Choroid plexus epithelial cell (primary cell): ENCODE measurements around the gene MMP21.
A peak's percentile ranks its signal among the peaks of the same experiment; 100 is the strongest.

Source experiments
- DNase-seq: peaks from one replicate; pipeline ENCODE4 v3.0.0-alpha.2; 2010; ENCODE audit warnings: low read depth
- H3K4me3 ChIP-seq: 2 replicates; pipeline ENCODE4 v1.5.1; 2011; ENCODE audit warnings: low read depth, mild to moderate bottlenecking, control low read depth, low read length, moderate library complexity
- TF ChIP-seq, protein P1 (sequence below): conservative IDR thresholded peaks from 2 replicates; pipeline ENCODE4 v1.5.1; 2011; ENCODE audit warnings: low read depth, mild to moderate bottlenecking, control low read depth, inconsistent platforms, low read length, moderate library complexity

The MMP21 gene

DNA sequence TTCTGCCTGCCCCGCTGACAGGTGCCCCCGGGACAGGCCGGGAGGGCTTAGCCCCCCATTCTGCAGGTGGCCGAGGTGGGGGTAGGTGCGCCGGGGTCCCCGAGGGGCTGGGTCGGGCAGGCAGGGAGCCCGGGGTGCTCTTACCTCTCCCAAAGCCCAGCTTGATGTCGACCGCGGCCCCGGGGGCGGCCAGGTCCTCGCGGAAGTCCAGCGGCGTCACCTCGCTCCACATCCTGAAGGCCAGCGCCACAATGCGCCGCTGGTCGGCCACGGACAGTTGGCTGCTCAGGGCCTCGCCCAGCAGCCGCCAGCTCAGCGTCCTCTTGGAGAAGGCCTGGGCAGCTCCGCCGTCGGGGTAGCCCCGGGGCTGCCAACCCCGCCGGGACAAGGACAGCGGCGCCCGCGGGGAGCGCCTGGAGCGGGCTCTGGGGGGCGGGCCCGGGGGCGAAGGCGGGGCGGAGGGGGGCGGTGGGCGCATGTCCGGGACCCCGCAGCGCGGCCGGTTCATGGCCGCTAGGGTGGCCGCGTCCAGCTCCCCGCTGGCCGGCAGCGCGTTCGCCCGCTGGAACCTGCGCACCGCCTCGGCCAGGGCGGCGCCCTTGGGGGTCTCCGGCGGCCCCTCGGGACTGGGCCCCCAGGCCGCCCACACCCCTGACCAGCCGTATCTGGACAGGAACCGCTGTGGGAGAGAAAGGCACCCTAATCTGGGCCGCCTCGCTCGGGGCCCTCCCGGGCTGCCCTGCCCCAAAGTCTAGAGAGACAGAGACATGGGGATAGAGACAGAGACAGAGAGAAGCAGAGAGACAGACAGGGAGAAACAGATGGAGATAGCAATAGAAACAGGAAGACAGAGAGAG is 1.7 kb downstream of the MMP21 start:
- TF ChIP-seq, protein P1, sequence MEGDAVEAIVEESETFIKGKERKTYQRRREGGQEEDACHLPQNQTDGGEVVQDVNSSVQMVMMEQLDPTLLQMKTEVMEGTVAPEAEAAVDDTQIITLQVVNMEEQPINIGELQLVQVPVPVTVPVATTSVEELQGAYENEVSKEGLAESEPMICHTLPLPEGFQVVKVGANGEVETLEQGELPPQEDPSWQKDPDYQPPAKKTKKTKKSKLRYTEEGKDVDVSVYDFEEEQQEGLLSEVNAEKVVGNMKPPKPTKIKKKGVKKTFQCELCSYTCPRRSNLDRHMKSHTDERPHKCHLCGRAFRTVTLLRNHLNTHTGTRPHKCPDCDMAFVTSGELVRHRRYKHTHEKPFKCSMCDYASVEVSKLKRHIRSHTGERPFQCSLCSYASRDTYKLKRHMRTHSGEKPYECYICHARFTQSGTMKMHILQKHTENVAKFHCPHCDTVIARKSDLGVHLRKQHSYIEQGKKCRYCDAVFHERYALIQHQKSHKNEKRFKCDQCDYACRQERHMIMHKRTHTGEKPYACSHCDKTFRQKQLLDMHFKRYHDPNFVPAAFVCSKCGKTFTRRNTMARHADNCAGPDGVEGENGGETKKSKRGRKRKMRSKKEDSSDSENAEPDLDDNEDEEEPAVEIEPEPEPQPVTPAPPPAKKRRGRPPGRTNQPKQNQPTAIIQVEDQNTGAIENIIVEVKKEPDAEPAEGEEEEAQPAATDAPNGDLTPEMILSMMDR = no peak
- DNase-seq = no peak
- H3K4me3 ChIP-seq = no peak overlapping the region

DNA sequence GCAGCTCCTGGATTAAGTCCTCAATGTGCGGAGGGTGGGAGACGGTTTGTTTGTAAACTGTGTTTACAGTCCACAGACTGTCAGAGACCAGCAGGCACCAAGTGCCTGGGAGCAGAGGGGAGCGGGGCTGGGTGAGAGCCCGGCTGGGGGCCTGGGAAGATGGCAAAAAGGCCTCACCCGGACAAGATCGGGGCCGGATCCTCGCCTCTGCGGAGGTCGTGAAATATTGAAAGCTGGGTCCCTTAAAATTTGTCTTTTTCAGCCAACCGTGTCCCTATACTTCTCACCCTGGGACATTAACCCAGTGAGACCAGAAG is 2.8 kb downstream of the MMP21 start:
- no peak for DNase-seq
- TF ChIP-seq, protein P1 = no peak
- no peak overlapping the region for H3K4me3 ChIP-seq

DNA sequence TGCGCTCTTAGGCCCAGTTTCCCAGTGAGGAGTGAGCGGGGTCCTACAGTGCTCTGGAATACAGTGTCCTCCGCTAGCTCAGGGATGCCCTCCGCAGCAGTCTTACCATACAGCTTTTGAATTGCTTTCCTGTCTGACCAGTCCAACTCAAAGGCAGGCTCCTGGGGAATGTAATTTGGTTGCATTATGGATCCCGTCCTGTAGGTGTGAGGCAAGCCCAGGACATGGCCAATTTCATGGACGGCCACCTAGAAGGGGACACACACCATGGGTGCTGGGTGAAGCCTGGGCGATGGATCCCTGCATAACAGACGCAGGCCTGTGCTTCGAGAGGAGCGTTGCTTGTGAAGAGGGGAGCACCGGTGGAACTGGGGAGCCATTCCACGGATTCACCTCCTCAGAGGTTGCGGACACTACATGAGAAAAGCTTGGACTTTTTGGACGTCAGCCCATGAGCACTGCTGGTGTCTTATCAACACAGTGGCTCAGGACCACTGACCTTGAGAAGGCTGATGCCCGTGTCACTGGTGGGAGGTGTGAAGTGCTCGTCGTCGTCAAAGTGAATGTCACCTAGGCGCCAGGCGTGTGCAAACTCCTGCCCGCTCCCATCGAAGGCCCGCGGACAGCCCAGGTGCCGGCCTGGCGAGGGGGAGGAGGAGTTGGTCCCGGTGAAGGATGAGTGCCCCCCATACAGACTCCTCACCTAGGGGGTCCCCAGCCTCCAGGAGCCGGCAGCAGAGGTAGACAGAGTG is 3.3 kb downstream of the MMP21 start:
- no peak for DNase-seq
- H3K4me3 ChIP-seq = no peak overlapping the region
- TF ChIP-seq, protein P1 = no peak

DNA sequence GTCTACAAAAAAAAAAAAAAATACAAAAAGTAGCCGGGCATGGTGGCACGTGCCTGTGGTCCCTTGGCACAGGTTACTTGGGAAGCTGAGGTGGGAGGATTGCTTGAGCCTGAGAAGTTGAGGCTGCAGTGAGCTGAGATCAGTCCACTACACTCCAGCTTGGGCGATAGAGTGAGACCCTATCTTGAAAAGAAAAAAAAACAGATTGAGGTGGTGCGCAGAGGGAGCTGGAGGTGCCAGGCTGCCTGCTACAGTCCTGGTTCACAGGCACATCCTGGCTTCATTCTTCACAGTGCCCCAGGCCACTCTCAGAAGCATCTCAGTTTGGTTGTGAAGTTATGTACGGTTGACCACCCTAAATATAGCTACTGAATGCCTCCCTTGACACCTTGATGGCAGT is 4.8 kb downstream of the MMP21 start:
- DNase-seq = no peak
- no peak overlapping the region for H3K4me3 ChIP-seq
- TF ChIP-seq, protein P1 = no peak

DNA sequence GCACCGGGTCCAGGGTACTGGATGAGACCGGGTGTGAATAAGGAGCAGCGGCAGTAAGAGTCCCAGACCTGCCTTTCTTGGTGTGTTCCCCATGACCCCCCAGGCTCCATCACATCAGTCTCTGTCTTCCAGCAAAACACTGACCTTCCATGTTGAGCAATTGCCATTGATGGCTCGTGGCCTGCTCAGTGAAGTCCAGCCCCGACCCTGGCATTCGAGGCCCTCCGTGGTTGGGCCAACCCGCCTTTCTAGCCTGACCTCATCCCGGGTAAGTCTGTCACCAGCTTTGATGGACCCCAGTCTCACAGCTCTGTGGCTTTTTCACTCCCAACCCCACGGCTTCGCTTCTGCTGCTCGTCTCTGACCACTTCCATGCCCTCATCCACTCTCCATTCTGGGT is 6.4 kb downstream of the MMP21 start:
- TF ChIP-seq, protein P1 = no peak
- no peak for DNase-seq
- no peak overlapping the region for H3K4me3 ChIP-seq

DNA sequence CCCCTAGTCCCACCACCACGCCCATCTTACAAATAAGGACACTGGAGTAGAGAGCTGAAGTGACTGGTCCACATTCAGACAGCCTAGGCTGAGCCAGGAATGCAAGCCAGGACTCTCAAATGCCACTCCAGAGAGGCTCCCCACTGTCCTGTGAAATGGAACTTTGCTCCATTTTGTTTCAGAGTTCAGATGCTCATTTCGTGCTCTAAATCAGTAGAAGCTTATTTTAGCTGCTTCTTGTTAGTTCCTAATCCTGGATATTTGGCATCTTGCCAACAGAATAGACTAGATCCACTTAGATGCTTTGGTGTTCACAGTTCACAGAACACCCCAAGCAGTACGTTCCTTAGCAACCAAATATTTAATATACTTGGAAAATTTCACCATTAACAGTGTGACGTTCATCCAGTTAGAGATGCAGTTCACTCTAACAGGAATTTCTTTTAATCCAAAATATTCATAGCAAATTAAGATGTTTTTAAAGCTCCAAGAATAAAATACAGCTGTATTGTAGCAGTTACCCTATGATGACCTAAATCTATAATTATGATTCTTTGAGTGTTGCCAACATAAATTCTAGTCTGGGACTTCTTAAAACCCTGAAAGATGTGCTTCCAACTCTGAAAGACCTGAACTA is 7.3 kb downstream of the MMP21 start:
- no peak overlapping the region for H3K4me3 ChIP-seq
- TF ChIP-seq, protein P1 = no peak
- peak; percentile 65 for DNase-seq
